HepG2 (cell line): ENCODE data around the gene CCT4. TPM values are rescaled to one million over a fixed set of nuclear protein-coding genes. Genes with fewer than 3 reads are reported as not detected.
A peak's percentile ranks its signal among the peaks of the same experiment; 100 is the strongest.

ENCODE experiments used
- ELF4 ChIP-seq: sonication (generic); formaldehyde crosslinking; IDR thresholded peaks from 2 replicates; pipeline ENCODE4 v1.5.0; 2020; ENCODE audit warnings: missing genetic modification reagents, mild to moderate bottlenecking, moderate library complexity, borderline replicate concordance
- IRF2 ChIP-seq: IDR thresholded peaks from 2 replicates; pipeline ENCODE4 v1.6.1; 2018; ENCODE audit warnings: missing genetic modification reagents, missing compliant biosample characterization
- KDM4B ChIP-seq: sonication (generic); formaldehyde crosslinking; IDR thresholded peaks from 2 replicates; pipeline ENCODE4 v1.4.0; 2020; ENCODE audit warnings: missing genetic modification reagents
- MED8 ChIP-seq: sonication (generic); formaldehyde crosslinking; IDR thresholded peaks from 2 replicates; pipeline ENCODE4 v1.8.1; 2023; ENCODE audit warnings: mild to moderate bottlenecking, missing genetic modification reagents; ENCODE audit not compliant: insufficient replicate concordance
- MEF2D ChIP-seq: sonication (generic); formaldehyde crosslinking; IDR thresholded peaks from 2 replicates; pipeline ENCODE4 v1.5.1; 2020; ENCODE audit warnings: mild to moderate bottlenecking, missing genetic modification reagents
- NR2F2 ChIP-seq: IDR thresholded peaks from 2 replicates; pipeline ENCODE4 v1.6.1; 2012; ENCODE audit warnings: low read depth, inconsistent platforms, borderline replicate concordance
- RBM22 ChIP-seq: fragments of 200-400 bp; formaldehyde crosslinking; optimal IDR thresholded peaks from 2 replicates; pipeline ENCODE3; 2017; ENCODE audit warnings: mild to moderate bottlenecking, low read length, moderate library complexity
- RFX3 ChIP-seq: IDR thresholded peaks from 2 replicates; pipeline ENCODE4 v1.6.1; 2016; ENCODE audit warnings: missing biosample characterization, missing genetic modification reagents
- RORA ChIP-seq: sonication (generic); formaldehyde crosslinking; IDR thresholded peaks from 2 replicates; pipeline ENCODE4 v1.5.0; 2020; ENCODE audit warnings: mild to moderate bottlenecking, missing genetic modification reagents, moderate library complexity
- SOX5 ChIP-seq: IDR thresholded peaks from 2 replicates; pipeline ENCODE4 v1.6.1; 2016; ENCODE audit warnings: borderline replicate concordance
- ZNF101 ChIP-seq: sonication (generic); formaldehyde crosslinking; IDR thresholded peaks from 2 replicates; pipeline ENCODE4 v1.4.0; 2020; ENCODE audit warnings: mild to moderate bottlenecking, low read depth, missing genetic modification reagents, borderline replicate concordance
- ZNF3 ChIP-seq: IDR thresholded peaks from 2 replicates; pipeline ENCODE4 v1.7.0; 2017; ENCODE audit warnings: inconsistent platforms
- ZNF367 ChIP-seq: sonication (generic); formaldehyde crosslinking; IDR thresholded peaks from 2 replicates; pipeline ENCODE4 v1.4.0; 2020; ENCODE audit warnings: missing genetic modification reagents, borderline replicate concordance
- ZNF501 ChIP-seq: sonication (generic); formaldehyde crosslinking; IDR thresholded peaks from 2 replicates; pipeline ENCODE4 v1.5.1; 2020; ENCODE audit warnings: mild to moderate bottlenecking, moderate library complexity, missing genetic modification reagents
- ZNF547 ChIP-seq: sonication (generic); formaldehyde crosslinking; IDR thresholded peaks from 2 replicates; pipeline ENCODE4 v1.5.1; 2020; ENCODE audit warnings: mild to moderate bottlenecking, missing genetic modification reagents
- ZNF572 ChIP-seq: sonication (generic); formaldehyde crosslinking; IDR thresholded peaks from 2 replicates; pipeline ENCODE4 v1.5.1; 2020; ENCODE audit warnings: mild to moderate bottlenecking, missing genetic modification reagents
- ZNF616 ChIP-seq: sonication (generic); formaldehyde crosslinking; IDR thresholded peaks from 2 replicates; pipeline ENCODE4 v1.5.0; 2020; ENCODE audit warnings: low read depth, mild to moderate bottlenecking, missing genetic modification reagents
- ZNF672 ChIP-seq: sonication (generic); formaldehyde crosslinking; IDR thresholded peaks from 2 replicates; pipeline ENCODE4 v1.8.1; 2022; ENCODE audit warnings: missing genetic modification reagents
- ZNF775 ChIP-seq: sonication (generic); formaldehyde crosslinking; IDR thresholded peaks from 2 replicates; pipeline ENCODE4 v1.4.0; 2020; ENCODE audit warnings: missing genetic modification reagents, mild to moderate bottlenecking, moderate library complexity, borderline replicate concordance
- polyA plus RNA-seq, 8 experiments: library from polyadenylated mRNA; depleted of rRNA in 3 of 8; stranded (reverse) in 7 of 8; unstranded in 1 of 8; fragments of >200 nt; fragmentation: Illumina TruSeq in 4 of 8; extraction: Trizol in 4 of 8; gene quantifications; 2 replicates each; pipeline versions ENCODE4 v1.2.1 to v1.2.3, GENCODE V29; 2011 to 2016; ENCODE audit warnings: low read depth in 4 of 8, missing spikeins in 1 of 8, mixed read lengths in 1 of 8; ENCODE audit not compliant: insufficient read depth in 1 of 8
- total RNA-seq, 5 experiments: library from RNA; depleted of rRNA; stranded (reverse); fragments of >200 nt; fragmentation: Illumina TruSeq; extraction: Trizol; gene quantifications; 2 replicates each; pipeline ENCODE4 v1.2.3, GENCODE V29; 2016; ENCODE audit warnings: low read depth in 1 of 5
- TF ChIP-seq, protein P1 (sequence below): sonication (generic); formaldehyde crosslinking; IDR thresholded peaks from 2 replicates; pipeline ENCODE4 v1.4.0; 2020; ENCODE audit warnings: mild to moderate bottlenecking, missing genetic modification reagents
- TF ChIP-seq, protein P2 (sequence below): sonication (generic); formaldehyde crosslinking; IDR thresholded peaks from 2 replicates; pipeline ENCODE4 v1.4.0; 2020; ENCODE audit warnings: low read depth, mild to moderate bottlenecking, missing genetic modification reagents
- TF ChIP-seq, protein P3 (sequence below): sonication (generic); formaldehyde crosslinking; conservative IDR thresholded peaks from 2 replicates; pipeline ENCODE4 v1.8.0; 2022; ENCODE audit warnings: missing genetic modification reagents

Gene CCT4
- total and polyA plus RNA-seq, 2 of the 13 experiments (the other 11 are each of a cell fraction or from before 2014, with no cell fraction given), result 138 to 340 TPM

DNA sequence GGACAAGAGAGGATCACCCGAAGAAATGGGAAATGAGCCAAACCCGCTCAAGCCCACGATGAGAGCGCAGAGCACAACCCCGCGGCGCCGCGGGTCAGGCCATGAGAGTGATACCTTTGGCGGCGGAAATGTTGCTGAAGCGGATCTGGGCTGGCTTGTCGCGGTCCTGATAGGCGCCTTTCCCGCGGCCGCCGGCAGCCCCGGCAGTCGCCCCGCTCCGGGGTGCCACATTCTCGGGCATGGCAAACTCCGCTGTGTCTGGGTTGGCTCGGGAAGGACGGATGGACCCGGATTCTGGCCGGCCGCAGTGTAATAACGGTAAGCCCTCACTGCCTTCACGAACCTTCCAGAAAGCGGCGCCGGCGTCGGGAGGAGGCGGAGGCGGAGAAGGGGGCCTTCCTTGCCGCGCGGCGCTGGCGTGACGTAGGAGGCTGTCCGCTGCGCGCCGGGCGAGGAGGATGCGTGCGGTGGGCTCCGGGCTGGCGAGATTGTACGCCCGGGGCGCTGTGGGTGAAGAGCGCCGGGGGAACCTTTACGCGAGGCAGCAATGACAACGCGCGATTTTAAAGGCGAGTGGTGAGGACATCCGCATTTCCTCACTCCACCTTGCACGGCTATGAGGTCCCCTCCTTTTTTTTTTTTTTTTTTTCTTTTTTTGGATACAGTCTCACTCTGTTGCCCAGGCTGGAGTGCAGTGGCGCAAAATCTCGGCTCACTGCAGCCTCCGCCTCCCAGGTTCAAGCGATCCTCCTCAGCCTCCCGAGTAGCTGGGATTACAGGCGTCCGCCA lies at the start of gene CCT4 (continued):
- TF ChIP-seq, protein P1, sequence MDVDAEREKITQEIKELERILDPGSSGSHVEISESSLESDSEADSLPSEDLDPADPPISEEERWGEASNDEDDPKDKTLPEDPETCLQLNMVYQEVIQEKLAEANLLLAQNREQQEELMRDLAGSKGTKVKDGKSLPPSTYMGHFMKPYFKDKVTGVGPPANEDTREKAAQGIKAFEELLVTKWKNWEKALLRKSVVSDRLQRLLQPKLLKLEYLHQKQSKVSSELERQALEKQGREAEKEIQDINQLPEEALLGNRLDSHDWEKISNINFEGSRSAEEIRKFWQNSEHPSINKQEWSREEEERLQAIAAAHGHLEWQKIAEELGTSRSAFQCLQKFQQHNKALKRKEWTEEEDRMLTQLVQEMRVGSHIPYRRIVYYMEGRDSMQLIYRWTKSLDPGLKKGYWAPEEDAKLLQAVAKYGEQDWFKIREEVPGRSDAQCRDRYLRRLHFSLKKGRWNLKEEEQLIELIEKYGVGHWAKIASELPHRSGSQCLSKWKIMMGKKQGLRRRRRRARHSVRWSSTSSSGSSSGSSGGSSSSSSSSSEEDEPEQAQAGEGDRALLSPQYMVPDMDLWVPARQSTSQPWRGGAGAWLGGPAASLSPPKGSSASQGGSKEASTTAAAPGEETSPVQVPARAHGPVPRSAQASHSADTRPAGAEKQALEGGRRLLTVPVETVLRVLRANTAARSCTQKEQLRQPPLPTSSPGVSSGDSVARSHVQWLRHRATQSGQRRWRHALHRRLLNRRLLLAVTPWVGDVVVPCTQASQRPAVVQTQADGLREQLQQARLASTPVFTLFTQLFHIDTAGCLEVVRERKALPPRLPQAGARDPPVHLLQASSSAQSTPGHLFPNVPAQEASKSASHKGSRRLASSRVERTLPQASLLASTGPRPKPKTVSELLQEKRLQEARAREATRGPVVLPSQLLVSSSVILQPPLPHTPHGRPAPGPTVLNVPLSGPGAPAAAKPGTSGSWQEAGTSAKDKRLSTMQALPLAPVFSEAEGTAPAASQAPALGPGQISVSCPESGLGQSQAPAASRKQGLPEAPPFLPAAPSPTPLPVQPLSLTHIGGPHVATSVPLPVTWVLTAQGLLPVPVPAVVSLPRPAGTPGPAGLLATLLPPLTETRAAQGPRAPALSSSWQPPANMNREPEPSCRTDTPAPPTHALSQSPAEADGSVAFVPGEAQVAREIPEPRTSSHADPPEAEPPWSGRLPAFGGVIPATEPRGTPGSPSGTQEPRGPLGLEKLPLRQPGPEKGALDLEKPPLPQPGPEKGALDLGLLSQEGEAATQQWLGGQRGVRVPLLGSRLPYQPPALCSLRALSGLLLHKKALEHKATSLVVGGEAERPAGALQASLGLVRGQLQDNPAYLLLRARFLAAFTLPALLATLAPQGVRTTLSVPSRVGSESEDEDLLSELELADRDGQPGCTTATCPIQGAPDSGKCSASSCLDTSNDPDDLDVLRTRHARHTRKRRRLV (CRISPR knock-in tag), result no peak
- TF ChIP-seq RFX3 (CRISPR knock-in tag) (0 out of 2 replicates have a peak, but pooled peaks have one; percentile 14), SOX5 (CRISPR knock-in tag) (0 out of 2 replicates have a peak, but pooled peaks have one; percentile 54), RBM22 (no peak), ZNF616 (peak; percentile 80), ZNF501 (peak; percentile 94), ELF4 (CRISPR knock-in tag) (peak; percentile 79; the same call in 1 of the 2 replicates), MEF2D (CRISPR knock-in tag) (peak; percentile 88; the same call in 1 of the 2 replicates), NR2F2 (peak; percentile 11; the same call in 1 of the 2 replicates), MED8 (CRISPR knock-in tag) (peak; percentile 94), ZNF3 (CRISPR knock-in tag) (no peak; the same call in 1 of the 2 replicates), RORA (CRISPR knock-in tag) (no peak), KDM4B (CRISPR knock-in tag) (peak; percentile 91; the same call in 1 of the 2 replicates), ZNF672 (CRISPR knock-in tag) (no peak), ZNF572 (CRISPR knock-in tag) (no peak), ZNF775 (CRISPR knock-in tag) (peak; percentile 91; the same call in 1 of the 2 replicates), ZNF101 (CRISPR knock-in tag) (no peak), ZNF547 (peak; percentile 99), IRF2 (CRISPR knock-in tag) (peak; percentile 97), ZNF367 (CRISPR knock-in tag) (no peak; the same call in 1 of the 2 replicates)
- TF ChIP-seq, protein P2, sequence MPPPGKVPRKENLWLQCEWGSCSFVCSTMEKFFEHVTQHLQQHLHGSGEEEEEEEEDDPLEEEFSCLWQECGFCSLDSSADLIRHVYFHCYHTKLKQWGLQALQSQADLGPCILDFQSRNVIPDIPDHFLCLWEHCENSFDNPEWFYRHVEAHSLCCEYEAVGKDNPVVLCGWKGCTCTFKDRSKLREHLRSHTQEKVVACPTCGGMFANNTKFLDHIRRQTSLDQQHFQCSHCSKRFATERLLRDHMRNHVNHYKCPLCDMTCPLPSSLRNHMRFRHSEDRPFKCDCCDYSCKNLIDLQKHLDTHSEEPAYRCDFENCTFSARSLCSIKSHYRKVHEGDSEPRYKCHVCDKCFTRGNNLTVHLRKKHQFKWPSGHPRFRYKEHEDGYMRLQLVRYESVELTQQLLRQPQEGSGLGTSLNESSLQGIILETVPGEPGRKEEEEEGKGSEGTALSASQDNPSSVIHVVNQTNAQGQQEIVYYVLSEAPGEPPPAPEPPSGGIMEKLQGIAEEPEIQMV (CRISPR knock-in tag), result peak; percentile 90
- TF ChIP-seq, protein P3, sequence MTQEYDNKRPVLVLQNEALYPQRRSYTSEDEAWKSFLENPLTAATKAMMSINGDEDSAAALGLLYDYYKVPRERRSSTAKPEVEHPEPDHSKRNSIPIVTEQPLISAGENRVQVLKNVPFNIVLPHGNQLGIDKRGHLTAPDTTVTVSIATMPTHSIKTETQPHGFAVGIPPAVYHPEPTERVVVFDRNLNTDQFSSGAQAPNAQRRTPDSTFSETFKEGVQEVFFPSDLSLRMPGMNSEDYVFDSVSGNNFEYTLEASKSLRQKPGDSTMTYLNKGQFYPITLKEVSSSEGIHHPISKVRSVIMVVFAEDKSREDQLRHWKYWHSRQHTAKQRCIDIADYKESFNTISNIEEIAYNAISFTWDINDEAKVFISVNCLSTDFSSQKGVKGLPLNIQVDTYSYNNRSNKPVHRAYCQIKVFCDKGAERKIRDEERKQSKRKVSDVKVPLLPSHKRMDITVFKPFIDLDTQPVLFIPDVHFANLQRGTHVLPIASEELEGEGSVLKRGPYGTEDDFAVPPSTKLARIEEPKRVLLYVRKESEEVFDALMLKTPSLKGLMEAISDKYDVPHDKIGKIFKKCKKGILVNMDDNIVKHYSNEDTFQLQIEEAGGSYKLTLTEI (CRISPR knock-in tag), result no peak
